ENCODE measurements around the gene MAP3K20.

GRCh38 chr2:173252581-173252980 is 176.9 kb downstream of the MAP3K20 start:
- TF ChIP-seq CTCF (IDR thresholded peaks at IDR 0.05 in 8 of 11, conservative IDR thresholded peaks at IDR 0.05 in 3 of 11) (no peak), POLR2A (IDR thresholded peaks at IDR 0.05) (no peak), POLR2AphosphoS5 (IDR thresholded peaks at IDR 0.05) (no peak)
